IPS-18c (cell line): ENCODE data around the gene ANKFY1.

ENCODE experiments used
- H3K4me3 ChIP-seq: 2 replicates; pipeline ENCODE4 v1.7.0; 2013; ENCODE audit warnings: low read depth, mild to moderate bottlenecking, low read length, moderate library complexity; ENCODE audit not compliant: insufficient read depth
- H3K9me3 ChIP-seq: one replicate; pipeline ENCODE4 v1.6.1; 2013; ENCODE audit warnings: mild to moderate bottlenecking, low read length, moderate library complexity; ENCODE audit not compliant: control insufficient read depth, insufficient read depth

ANKFY1 gene

DNA sequence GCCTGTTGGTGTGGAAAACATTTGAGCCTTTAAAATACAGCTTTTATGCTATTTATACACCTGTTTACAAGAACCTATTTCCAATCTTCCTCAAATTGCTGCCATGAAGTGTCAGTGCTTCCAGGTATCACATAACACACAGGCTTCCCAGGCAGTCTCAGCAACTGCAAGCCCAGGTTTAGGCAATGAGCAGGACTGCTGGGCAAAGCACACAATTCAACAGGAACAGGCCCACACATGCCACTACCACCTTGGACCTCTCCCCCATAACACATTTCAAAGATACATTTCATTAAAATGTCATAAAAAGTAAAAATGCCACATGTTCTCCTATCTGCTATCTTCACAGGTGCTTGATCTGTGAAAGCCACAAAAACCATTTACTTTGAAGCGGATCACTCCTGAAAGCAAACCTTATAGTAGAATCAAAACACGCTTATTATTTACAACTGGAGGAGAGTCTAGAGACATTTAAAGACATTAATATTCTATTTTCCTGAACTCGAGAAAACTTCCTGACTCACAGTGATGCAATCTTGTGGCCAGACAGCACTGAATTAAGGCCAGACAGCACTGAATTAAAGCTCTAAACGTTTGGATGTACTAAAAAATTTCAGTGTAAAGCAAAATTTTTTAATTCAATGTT, 31.5 kb downstream of the ANKFY1 start:
- no peak overlapping the region for H3K4me3 ChIP-seq
- H3K9me3 ChIP-seq: no peaks in the 10 kb centered on the region

DNA sequence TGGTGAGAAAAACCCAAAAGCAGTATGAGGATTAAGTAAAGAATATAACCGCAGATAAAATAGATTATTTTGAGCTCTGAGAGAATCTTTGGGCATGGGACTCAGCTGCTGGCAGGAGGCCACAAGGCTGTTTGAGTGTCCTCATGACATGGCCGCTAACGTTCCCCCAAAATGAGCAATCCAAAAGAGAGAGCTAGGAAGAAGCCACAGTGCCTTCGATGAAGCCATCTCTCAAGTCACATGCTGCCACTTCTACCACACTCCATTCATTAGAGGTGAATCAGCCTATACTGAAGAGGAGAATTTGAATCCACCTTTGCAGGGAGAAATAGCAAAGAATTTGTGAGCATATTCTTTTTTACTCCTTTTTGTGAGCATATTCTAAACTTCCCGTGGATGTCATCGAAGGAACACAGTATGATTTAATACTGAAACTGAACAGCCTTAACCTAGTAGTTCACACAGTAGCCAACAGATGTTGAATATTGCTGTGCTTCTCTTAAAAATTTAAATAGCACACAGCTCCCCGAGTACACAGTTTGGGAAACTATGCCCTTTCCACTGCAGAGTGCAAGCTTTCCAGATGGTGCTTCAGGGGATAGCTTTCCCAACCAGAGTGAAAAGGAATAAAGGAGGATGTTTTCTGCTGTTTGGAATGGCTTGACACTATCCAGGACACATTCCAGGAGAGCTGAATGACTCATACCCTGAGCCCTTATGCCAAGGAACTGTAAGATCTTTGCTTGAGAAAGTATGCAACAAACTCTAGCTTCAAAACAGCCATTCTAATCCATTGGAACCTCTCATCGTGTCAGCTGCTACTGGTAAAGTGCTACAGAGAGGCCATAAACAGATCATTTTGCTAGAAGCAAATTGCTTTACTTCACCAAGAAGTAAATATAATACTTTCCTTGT, 33.9 kb downstream of the ANKFY1 start:
- H3K9me3 ChIP-seq: no peaks in the 10 kb centered on the region
- H3K4me3 ChIP-seq: no peak overlapping the region

DNA sequence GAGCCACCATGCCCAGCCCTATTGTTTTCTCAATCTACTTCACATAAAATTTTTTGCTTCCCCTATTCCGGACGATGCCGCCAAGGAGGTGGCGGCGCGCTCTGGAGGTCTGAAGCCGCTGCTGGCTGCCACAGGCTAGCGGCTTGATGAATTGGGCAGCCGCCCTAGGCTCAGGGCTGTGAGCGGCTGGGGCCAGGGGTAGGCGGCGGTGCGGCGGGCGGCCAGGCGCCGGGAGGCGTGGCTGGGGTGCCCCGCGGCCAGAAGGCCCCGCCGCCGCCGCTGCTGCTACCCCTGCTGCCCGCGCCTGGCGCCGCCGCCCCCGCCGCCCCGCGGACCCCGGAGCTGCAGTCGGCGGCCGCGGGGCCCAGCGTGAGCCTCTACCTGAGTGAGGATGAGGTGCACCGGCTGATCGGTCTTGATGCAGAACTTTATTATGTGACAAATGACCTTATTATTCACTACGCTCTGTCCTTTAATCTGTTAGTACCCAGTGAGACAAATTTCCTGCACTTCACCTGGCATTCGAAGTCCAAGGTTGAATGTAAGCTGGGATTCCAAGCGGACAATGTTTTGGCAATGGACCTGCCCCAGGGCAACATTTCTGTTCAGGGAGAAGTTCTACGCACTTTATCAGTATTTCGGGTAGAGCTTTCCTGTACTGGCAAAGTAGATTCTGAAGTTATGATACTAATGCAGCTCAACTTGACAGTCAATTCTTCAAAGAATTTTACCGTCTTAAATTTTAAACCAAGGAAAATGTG, 41.7 kb downstream of the ANKFY1 start:
- Histone ChIP-seq H3K9me3 (no peaks in the 10 kb centered on the region), H3K4me3 (no peak overlapping the region)

DNA sequence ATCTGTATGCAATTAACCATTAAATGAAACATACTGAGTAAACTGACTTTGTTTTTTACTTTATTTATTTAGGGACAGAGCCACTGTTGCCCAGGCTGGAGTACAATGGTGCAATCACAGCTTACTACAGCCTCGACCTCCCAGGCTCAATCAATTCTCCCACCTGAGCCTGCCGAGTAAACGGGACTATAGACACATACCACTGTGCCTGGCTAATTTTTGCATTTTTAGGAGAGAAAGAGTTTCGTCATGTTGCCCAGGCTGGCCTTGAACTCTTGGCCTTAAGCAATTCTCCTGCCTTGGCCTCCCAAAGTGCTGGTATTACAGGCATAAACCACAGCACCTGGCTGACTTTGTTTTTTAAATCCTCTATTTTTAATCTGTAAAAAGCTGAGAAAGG, 42.6 kb downstream of the ANKFY1 start:
- Histone ChIP-seq H3K4me3 (no peak overlapping the region), H3K9me3 (no peaks in the 10 kb centered on the region)

DNA sequence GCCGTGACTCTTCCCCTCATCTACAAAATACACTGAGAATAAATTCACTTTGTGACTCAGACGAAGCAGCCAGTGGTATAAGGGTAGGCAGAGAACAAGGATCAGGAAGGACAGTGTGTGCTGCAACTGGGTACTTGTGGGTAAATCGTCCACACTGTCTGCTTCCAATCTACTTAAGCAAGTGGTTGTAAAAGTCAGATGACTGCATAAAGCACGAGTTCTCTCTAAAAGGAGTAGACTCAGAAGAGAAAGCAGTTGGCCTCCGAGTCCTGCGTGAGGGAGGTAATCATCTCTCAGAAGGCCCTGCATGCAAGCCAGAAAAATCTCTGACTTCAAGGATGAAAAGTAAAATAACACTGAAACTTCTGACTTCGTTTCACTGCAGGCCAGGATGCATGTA, 43.1 kb downstream of the ANKFY1 start:
- Histone ChIP-seq H3K4me3 (no peak overlapping the region), H3K9me3 (no peaks in the 10 kb centered on the region)

DNA sequence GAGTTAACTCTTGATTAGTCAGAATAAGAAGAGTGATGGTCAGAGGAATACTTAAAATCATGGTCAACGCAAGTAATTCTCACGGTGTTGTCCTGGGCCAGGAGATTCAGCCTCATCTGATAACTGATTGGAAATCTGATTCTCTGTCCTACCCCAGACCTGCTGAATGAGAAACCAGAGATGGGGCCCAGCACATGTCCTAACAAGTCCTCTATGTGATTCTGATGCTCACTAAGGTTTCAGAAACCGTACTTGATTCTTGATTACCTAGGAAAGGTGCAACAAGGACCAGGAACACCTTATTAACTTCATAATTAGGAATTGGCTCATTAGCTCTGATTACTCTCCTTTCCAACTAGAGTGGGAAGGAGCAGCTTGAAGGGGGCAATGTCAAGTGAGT, 44.5 kb downstream of the ANKFY1 start:
- Histone ChIP-seq H3K9me3 (no peaks in the 10 kb centered on the region), H3K4me3 (no peak overlapping the region)

DNA sequence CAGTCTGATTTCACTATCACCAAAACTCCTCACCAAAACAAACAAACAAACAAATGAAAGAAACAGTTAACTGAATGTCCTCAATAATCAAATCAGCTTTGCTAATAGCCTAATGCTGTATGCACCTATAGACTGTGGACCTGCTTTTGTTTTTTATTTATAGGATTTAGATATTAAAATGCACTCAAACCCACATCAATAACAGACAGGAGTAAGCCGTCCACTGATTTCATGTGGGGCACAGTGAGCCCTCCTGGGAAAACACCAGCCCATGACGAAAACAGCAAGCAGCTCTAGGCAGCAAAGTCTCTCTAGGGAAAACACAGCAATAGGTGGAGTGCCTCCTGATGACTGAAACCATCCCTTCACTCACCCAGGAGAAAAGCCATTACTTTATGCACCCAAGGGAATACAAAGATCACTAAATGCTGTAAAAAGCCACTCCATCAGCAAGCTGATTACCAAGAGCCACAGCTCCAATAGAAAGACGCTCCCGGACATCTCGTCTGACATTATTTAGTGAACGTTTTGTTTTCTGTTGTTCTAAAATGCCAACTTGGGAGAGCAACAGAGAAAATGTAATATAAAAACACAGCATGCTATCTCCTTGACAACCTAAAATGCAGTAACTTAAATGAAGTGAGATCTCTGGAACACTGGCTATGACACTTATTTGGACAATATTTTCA, 47.8 kb downstream of the ANKFY1 start:
- H3K9me3 ChIP-seq: no peaks in the 10 kb centered on the region
- H3K4me3 ChIP-seq: no peak overlapping the region

DNA sequence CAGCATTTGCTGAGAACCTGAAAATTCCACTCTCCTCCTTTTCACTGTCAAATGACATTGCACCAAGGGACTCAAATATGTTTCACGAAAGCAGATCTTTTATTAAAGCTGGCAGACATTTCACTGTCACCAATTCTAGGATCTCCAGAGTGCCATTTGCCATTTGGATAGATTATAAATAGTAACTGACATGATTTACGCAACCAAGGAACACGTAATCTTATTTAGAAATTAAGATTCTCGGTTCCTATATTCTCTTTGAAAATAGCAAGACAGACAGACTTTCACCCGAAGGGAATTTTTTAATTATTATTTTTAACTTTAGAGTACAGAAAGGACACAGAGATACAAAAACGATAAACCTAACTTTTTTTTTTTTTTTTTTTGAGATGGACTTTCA, 49.6 kb downstream of the ANKFY1 start:
- Histone ChIP-seq H3K9me3 (no peaks in the 10 kb centered on the region), H3K4me3 (no peak overlapping the region)

DNA sequence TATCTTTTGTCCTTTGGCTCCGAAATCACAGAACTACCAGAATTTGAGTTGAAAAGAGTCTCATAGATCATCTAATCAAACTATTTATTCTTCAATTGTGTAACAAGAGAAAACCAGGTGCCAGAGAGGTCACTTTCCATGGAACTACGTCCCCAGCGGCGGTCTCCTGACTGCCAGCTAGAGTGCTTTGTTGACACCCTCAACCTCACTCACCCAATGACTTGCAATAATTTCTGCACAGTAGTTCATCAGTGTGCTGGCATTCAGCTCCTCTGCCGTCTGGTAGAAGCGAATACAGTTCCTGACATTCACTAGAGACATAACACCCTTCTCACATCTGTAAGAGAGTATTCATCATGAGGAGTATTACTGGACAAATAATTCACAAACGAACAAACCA, 54.2 kb downstream of the ANKFY1 start:
- Histone ChIP-seq H3K4me3 (no peak overlapping the region), H3K9me3 (no peaks in the 10 kb centered on the region)

DNA sequence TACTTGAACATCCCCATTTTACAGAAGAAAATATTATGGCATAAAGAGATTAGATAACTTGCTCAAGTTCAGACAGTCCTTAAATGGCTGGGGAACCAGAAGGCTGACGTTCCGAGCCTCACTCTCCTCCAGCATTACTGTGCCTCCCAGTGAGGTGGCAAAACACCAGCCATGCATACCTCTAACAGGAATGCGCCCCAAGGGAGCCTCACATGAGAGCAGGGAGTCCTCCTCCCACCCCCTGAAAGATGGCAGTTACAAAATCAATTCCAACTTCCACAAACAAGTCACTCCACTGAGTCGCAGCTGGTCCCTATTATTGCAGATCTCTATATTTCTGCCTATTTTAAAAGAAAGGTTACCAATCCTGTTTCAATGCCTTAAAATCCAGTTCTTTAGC, 55.5 kb downstream of the ANKFY1 start:
- Histone ChIP-seq H3K4me3 (no peak overlapping the region), H3K9me3 (no peaks in the 10 kb centered on the region)

DNA sequence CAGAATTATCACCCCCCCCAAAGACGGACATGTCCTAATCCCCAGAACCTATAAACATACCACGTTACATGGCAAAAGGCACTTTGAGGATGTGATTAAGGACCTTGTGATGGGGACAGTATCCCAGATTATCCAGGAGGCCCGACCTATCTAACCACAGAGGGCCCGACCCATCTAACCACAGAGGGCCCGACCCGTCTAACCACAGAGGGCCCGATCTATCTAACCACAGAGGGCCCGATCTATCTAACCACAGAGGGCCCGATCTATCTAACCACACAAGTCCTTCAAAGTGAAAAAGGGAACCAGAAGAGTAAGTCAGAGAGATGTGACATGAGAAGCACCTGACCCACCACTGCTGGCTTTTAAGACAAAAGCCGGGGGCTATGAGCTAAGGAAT, 56.8 kb downstream of the ANKFY1 start:
- Histone ChIP-seq H3K9me3 (no peaks in the 10 kb centered on the region), H3K4me3 (no peak overlapping the region)

DNA sequence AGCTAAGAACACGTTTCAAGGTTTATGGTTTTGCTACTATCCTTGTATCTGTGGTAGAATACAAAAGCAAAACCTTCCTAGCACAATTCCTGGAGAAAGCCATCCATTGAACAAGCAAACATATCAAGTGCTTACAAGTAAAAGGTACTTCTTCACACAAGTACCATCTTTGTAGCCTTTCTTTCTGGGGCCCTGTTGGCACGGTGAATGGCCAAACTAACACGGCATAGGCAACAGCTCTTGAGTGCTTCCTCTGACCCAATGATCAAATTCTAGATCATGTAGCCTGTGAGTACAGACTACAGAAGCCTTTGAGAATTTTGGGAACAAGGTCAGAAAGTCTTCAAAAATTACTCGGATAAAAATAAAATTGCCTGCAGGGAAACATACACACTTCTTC, 57.9 kb downstream of the ANKFY1 start:
- no peak overlapping the region for H3K4me3 ChIP-seq
- H3K9me3 ChIP-seq: no peaks in the 10 kb centered on the region

DNA sequence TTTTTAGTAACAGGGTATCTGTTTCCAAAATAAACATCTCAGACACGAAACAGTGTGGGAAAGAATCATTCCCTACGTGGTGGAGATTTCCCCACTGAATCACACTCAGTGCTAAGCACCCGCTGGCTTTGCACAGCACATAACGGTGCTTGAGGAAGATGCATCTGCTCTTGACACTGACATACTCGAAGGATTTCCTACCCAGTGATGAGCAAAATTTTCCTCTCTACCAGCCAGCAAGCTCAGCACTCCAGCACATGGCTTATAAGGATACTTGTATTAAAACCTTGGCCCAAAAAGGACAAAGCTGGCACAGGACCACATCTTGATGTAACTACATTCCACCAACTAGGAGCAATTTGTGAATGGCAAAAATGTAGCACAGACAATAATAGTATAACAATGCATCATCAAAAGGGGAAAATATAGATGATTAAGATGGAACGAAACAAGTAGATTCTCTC, 59.0 kb downstream of the ANKFY1 start:
- Histone ChIP-seq H3K9me3 (no peaks in the 10 kb centered on the region), H3K4me3 (no peak overlapping the region)

DNA sequence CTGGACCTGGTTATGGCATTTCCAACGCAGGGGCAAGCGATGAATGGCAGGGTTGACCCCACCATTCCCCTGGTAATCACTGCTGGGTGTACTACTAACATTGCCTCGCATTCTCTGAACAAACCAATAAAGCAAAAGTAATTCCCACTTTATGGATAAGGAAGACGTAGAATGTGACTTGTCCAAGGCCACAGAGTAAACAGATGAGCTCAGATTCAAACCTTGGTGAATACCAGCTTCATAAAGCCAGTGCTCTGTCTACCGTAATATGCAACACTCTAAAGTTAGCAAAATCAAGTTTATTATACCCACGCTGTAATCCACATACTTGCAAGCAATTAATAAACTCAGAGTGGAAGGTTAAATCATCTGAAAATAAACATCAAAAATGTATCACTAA, 59.6 kb downstream of the ANKFY1 start:
- Histone ChIP-seq H3K9me3 (no peaks in the 10 kb centered on the region), H3K4me3 (no peak overlapping the region)

DNA sequence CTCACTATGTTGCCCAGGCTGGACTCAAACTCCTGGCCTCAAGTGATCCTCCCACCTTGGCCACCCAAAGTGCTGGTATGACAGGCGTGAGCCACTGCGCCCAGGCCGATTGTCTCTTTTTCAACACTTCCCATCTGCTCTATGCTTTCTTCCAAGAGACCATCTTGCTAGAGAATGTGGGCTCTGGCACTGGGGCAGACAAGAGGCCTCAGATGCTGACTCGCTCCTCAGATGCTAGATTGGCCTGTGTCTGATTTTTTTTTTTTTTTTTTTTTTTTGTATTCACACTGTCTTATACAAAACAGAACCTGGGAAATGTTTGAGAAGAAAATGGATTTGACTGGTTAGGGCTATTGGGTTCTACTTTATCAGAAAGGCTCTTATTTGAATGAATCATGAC, 62.6 kb downstream of the ANKFY1 start:
- H3K9me3 ChIP-seq: no peaks in the 10 kb centered on the region
- no peak overlapping the region for H3K4me3 ChIP-seq

DNA sequence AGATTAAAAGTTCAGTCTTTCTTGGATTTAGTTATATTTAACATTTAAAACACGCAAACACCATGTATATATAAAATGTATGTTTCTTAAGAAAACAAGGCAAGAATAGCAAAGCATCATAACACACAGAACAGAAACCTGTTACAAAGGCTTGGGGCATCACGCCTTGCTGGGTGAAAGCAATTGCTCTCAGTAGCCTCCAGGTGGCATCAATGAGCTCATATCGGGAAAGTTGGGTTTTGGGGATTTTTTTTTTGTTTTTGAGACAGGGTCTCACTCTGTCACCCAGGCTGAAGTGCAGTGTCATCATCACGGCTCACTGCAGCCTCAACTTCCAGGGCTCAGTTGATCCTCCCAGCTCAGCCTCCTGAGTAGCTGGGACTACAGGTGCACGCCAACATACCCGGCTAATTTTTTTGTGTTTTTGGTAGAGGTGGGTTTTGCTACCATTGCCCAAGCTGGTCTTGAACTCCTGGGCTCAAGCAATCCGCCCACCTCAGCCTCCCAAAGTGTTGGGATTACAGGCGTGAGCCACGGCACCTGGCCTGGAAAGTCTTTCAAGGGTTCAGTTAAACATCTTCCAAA, 63.9 kb downstream of the ANKFY1 start:
- H3K4me3 ChIP-seq: no peak overlapping the region
- H3K9me3 ChIP-seq: no peaks in the 10 kb centered on the region

DNA sequence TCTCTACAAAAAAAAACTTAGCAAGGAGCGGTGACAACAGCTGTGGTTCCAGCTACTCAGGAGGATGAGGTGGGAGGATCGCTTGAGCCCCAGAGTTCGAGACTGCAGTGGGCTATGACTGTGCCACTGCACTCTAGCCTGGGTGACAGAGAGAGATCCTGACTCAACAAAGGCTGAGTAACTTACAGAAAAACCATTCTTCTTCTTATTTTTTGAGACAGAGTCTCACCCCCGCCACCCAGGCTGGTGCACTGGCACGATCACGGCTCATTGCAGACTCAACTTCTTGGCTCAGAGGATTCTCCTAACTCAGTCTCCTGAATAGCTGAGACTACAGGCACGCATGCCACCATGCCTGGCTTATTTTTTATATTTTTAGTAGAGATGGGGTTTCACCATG, 64.8 kb downstream of the ANKFY1 start:
- H3K9me3 ChIP-seq: no peaks in the 10 kb centered on the region

More for the DNA sequence above, 64.8 kb downstream of the ANKFY1 start:
- H3K4me3 ChIP-seq: no peak overlapping the region
